Pancreas (tissue), 10 donors: Measurements from ENCODE around the gene PRAMEF11. TPM values are rescaled to one million over a fixed set of nuclear protein-coding genes. Genes with fewer than 3 reads are reported as not detected.
"Not testable (repeated sequence)": the region's sequence is repeated elsewhere in the genome, so short reads cannot be mapped to it uniquely, and the experiment has no call there.

ENCODE experiments used
- ATAC-seq, 4 donors: fragments of 200-7000 bp; cut with Tn5 transposase; one replicate each; pipeline versions ENCODE4 v1.8.0 to v1.9.1; 2020; ENCODE audit warnings: mild to moderate bottlenecking in 4 of 4, moderate library complexity in 4 of 4
- DNase-seq, 6 donors: peaks; one replicate each; pipeline ENCODE4 v3.0.0-alpha.2; 2020
- FAIRE-seq: peaks from 2 replicates; lab custom pipeline; 2012; peaks lifted over from hg19 to GRCh38; lab: Jason Lieb, UNC
- H3K27ac ChIP-seq, 4 donors: fragments of 200-600 bp; sonication (generic); 1 replicate in 3 of 4; 2 replicates in 1 of 4; pipeline versions ENCODE4 v1.5.0 to v1.8.0; 2020
- H3K27me3 ChIP-seq, 4 donors: fragments of 200-600 bp; one replicate each; pipeline ENCODE4 v1.8.0; 2021
- H3K36me3 ChIP-seq, 3 donors: fragments of 200-600 bp; sonication (generic) in 1 of 3; one replicate each; pipeline versions ENCODE4 v1.5.0 to v1.8.0; 2020 to 2021
- H3K4me1 ChIP-seq, 3 donors: fragments of 200-600 bp; one replicate each; pipeline ENCODE4 v1.8.0; 2021
- H3K4me3 ChIP-seq, 4 donors: fragments of 200-600 bp; sonication (generic) in 2 of 4; one replicate each; pipeline versions ENCODE4 v1.5.0 to v1.8.0; 2020 to 2021
- H3K9me3 ChIP-seq, 4 donors: fragments of 200-600 bp; one replicate each; pipeline ENCODE4 v1.8.0; 2021
- WGBS, 2 donors: extraction: QIAGEN DNeasy Blood & Tissue Kit; methylation state at CpG; one replicate each; pipeline ENCODE4 v1.1.7; 2013; 5-methylcytosine and 5-hydroxymethylcytosine counted together
- intact Hi-C, 3 donors: fragments of 100-400 bp; cut with DNase I; formaldehyde crosslinking; loops; one replicate each; pipeline versions ENCODE4 v1.11.1 to v1.14.2; 2022
- polyA plus RNA-seq, 2 donors: library from polyadenylated mRNA; stranded (reverse); fragments of 200-250 nt; gene quantifications; one replicate each; pipeline ENCODE4 v1.2.3, GENCODE V29; 2013
- total RNA-seq, 6 donors: library from RNA; stranded (reverse); fragmentation: NEBNext Ultra II Directional in 4 of 6; extraction: Animal tissue kit (Norgen Biotek cat#: 25700) in 4 of 6; gene quantifications; one replicate each; pipeline versions ENCODE4 v1.2.1 to v1.2.4, GENCODE V29; 2021 to 2023
- TF ChIP-seq, protein P1 (sequence below), 4 donors: fragments of 200-600 bp; sonication (generic) in 3 of 4; IDR thresholded peaks; one replicate each; pipeline versions ENCODE4 v1.5.0 to v1.8.0; 2021; ENCODE audit warnings: antibody characterized with exemption in 4 of 4
- donor health status: healthy with polysubstance abuse.
- donor health status: DM: no; HTN: no; CAD: no; lungs with moderate emphysema.
- donor health status: DM: no; HTN: no; CAD: no.
- donor health status: control.
- donor health status: control.
- donor health status: Bipolar disorder and iron deficiency.
- donor health status: DM: yes; HTN: yes; CAD: no.
- donor health status: DM: no; HTN: no; CAD: no.
- donor health status: DM: no; HTN: no; CAD: no.
- donor health status: DM: yes; HTN: yes; CAD: no.

PRAMEF11 gene
- total RNA-seq (not detected), polyA plus RNA-seq (not detected)

DNA sequence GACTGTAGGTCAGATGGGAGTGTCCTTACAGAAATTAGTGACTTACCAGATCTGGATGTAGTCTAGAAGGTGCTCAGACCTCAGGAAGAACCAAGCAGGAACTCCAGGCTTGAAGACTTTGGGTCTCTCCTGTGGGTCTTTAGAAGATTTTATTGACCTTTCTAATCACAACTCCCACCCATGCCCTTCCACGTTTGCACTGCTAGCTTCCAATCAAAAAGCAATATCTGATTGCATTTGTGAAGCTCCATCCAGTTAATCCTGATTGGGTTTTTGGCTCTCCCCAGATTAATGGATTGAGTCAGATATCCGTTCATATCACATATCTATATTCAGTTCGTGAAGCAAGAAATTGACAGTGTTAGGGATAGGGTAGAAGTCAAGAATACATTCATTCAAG, at the start of gene PRAMEF11:
Gene PRAMEF11 (minus strand): TSS at position 101 of the 400 bp plus-strand sequence. CDS start 2,621 bp downstream, outside the sequence.
- H3K27me3 ChIP-seq, H3K27ac ChIP-seq, H3K4me3 ChIP-seq, H3K9me3 ChIP-seq, H3K36me3 ChIP-seq, intact Hi-C loops, FAIRE-seq, ATAC-seq, H3K4me1 ChIP-seq, DNase-seq: not testable (repeated sequence)
- 45 to 50% methylated on average over 3 of the region's 3 CpGs for WGBS, 2 donors

DNA sequence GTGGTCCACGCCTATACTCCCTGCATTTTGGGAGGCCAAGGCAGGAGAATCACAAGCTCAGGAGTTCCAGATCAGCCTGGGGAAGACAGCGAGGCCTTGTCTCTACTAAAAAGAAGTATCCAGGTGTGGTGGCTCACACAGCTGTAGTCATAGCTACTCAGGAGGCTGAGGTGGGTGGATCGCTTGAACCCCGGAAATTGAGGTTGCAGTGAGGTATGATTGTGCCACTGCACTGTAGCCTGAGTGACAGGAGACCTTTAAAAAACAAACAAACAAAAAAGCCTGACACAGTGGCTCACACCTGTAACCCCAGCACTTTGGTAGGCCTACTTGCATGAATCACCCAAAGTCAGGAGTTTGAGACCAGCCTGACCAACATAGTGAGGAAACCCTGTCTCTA, 47.2 kb upstream of the PRAMEF11 start:
- H3K9me3 ChIP-seq, ATAC-seq, H3K27ac ChIP-seq, H3K4me3 ChIP-seq, H3K4me1 ChIP-seq, intact Hi-C loops, FAIRE-seq, H3K27me3 ChIP-seq, H3K36me3 ChIP-seq, DNase-seq: not testable (repeated sequence)
- WGBS, 2 donors: 61 to 62% methylated on average over 3 of the region's 4 CpGs

DNA sequence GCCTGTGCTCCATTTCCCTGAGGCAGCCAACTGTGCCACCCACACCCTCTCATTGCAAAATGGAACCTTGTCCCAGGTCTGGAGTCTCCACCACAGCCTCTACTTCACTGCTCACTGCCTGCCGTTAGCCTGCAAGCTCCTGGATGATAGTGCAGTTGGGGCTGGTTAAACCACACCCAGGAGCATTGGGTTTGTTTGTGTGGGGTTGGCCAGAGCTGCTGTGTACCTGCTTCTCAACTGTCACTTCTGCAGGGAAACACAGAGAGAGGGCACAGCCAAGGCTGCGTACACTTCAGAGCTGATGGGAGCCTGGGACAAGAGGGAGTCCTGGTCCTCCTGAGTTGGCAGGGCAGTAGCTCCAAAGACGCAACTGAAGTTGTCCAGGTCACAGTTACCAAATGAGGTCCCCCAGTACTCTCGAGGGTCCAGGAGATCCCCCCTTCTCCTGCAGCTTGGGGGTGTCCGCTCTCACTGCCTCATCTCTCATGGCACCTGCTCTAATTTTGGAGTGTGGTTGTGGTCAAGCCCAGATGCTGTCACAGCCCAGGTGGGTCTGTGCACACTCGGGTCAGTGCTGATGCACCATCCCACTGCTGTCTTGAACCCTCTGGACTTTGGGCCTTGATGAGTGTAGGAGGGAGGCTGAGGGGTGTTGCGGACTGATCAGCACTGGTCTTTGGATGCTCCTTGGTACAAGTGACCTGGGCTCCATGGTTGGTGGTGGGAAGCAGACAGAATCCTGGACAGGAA, 32.1 kb upstream of the PRAMEF11 start:
- H3K27me3 ChIP-seq, DNase-seq, H3K27ac ChIP-seq, intact Hi-C loops, H3K36me3 ChIP-seq, H3K4me1 ChIP-seq, H3K9me3 ChIP-seq, ATAC-seq, FAIRE-seq, H3K4me3 ChIP-seq: not testable (repeated sequence)
- 63 to 75% methylated on average over 3 to 5 of the region's 7 CpGs for WGBS, 2 donors

DNA sequence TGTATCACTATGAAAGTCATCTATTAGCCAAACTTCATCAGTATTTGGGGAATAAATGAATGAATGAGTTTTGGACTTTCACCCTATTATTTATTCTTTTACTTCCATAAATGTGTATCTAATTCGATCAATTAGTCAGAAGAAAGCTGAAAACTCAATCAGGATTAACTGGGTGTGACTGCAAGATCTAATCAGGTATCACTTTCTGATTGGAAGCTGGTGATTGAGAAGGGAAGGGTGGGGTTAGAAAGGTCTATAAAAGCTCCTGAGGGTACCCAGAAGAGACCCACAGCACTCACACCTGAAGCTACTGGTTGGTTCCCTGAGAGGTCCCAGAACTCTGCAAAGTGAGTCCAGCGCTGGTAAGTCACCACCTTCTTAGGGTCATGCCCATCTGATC, 25.6 kb upstream of the PRAMEF11 start, which contains the start of gene PRAMEF2:
Gene PRAMEF2 (plus strand): TSS at position 301 of the 400 bp plus-strand sequence. CDS start 1,924 bp downstream, outside the sequence.
- H3K4me1 ChIP-seq, ATAC-seq, intact Hi-C loops, DNase-seq, H3K9me3 ChIP-seq, FAIRE-seq, H3K36me3 ChIP-seq, H3K27ac ChIP-seq, H3K4me3 ChIP-seq, H3K27me3 ChIP-seq: not testable (repeated sequence)
- 56 to 60% methylated on average over 2 of the region's 2 CpGs for WGBS, 2 donors

DNA sequence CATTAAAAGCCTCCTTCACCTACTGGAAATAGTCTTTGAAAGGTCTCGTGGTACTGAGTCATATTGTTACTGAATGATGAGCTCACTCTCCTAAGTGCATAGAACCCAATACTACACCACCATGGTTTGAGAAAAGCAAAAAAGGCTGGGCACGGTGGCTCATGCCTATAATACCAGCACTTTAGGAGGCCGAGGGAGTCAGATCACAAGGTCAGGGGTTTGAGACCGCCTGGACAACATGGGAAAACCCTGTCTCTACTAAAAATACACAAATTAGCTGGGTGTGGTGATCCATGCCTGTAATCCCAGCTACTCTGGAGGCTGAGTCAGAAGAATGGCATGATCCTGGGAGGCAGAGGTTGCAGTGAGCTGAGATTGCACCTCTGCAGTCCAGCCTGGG, 20.6 kb upstream of the PRAMEF11 start:
- no peak for DNase-seq
- ATAC-seq: no peak
- Histone ChIP-seq H3K4me1 (no peaks in the 10 kb centered on the region), H3K9me3 (no peaks in the 10 kb centered on the region), H3K36me3 (no peaks in the 10 kb centered on the region), H3K27me3 (no peaks in the 10 kb centered on the region), H3K4me3 (no peak overlapping the region), H3K27ac (no peak overlapping the region)
- intact Hi-C loops: no loop called here
- no peak for FAIRE-seq
- 48 to 52% methylated on average over 4 of the region's 4 CpGs for WGBS, 2 donors
- TF ChIP-seq, protein P1, sequence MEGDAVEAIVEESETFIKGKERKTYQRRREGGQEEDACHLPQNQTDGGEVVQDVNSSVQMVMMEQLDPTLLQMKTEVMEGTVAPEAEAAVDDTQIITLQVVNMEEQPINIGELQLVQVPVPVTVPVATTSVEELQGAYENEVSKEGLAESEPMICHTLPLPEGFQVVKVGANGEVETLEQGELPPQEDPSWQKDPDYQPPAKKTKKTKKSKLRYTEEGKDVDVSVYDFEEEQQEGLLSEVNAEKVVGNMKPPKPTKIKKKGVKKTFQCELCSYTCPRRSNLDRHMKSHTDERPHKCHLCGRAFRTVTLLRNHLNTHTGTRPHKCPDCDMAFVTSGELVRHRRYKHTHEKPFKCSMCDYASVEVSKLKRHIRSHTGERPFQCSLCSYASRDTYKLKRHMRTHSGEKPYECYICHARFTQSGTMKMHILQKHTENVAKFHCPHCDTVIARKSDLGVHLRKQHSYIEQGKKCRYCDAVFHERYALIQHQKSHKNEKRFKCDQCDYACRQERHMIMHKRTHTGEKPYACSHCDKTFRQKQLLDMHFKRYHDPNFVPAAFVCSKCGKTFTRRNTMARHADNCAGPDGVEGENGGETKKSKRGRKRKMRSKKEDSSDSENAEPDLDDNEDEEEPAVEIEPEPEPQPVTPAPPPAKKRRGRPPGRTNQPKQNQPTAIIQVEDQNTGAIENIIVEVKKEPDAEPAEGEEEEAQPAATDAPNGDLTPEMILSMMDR (IDR thresholded peaks at IDR 0.05): no peak

DNA sequence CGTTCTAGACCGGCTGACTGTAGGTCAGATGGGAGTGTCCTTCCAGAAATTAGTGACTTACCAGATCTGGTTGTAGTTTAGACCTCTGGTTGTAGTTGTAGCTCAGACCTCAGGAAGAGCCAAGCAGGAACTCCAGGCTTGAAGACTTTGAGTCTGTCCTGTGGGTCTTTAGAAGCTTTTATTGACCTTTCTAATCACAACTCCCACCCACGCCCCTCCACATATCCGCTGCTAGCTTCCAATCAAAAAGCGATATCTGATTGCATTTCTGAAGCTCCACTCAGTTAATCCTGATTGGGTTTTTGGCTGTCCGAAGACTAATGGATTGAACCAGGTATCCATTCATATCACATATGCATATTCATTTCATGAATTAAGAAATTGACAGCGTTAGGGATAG, 17.4 kb upstream of the PRAMEF11 start, which contains the start of gene HNRNPCL1:
Gene HNRNPCL1 (minus strand): TSS at position 101 of the 400 bp plus-strand sequence. CDS start 431 bp downstream, outside the sequence.
- H3K27ac ChIP-seq, H3K27me3 ChIP-seq, FAIRE-seq, H3K9me3 ChIP-seq, ATAC-seq, intact Hi-C loops, H3K4me3 ChIP-seq, H3K4me1 ChIP-seq, DNase-seq, H3K36me3 ChIP-seq: not testable (repeated sequence)
- 71 to 72% methylated on average over 7 of the region's 7 CpGs for WGBS, 2 donors

DNA sequence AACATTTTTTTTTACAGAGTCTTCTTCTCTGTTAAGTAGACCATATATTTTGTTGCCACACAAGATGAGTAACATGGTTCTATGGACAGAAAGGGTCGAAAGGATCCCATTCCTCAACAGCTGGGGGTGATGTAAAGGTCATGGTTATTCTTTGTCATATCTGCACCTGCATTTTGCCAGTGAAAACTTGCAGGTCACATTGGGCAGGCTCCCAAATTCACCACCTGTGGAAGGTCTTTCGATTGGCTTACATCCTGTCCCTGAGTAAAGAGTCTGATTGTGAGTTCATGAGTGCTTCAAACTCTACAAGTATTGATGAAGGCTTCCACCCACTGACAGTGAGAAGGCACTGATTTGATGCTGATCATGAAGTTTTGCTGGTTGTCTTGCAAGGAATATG, 2.0 kb upstream of the PRAMEF11 start:
- FAIRE-seq, H3K27ac ChIP-seq, H3K9me3 ChIP-seq, H3K27me3 ChIP-seq, H3K4me1 ChIP-seq, intact Hi-C loops, H3K4me3 ChIP-seq, H3K36me3 ChIP-seq, DNase-seq, ATAC-seq: not testable (repeated sequence)
- 35 to 39% methylated on average over 2 of the region's 2 CpGs for WGBS, 2 donors

DNA sequence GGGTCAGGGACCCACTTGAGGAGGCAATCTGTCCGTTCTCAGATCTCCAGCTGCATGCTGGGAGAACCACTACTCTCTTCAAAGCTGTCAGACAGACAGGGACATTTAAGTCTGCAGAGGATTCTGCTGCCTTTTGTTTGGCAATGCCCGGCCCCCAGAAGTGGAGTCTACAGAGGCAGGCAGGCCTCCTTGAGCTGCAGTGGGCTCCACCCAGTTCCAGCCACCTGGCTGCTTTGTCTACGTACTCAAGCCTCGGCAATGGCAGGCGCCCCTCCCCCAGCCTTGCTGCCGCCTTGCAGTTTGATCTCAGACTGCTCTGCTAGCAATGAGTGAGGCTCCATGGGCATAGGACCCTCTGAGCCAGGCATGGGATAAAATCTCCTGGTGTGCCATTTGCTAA, 12.1 kb downstream of the PRAMEF11 start:
- FAIRE-seq, H3K36me3 ChIP-seq, intact Hi-C loops, DNase-seq, H3K4me3 ChIP-seq, H3K27me3 ChIP-seq, H3K27ac ChIP-seq, ATAC-seq, H3K9me3 ChIP-seq, H3K4me1 ChIP-seq: not testable (repeated sequence)
- WGBS, 2 donors: 40 to 56% methylated on average over 6 of the region's 6 CpGs
